ENCODE data around the gene LOXL1.

The LOXL1 gene

DNA sequence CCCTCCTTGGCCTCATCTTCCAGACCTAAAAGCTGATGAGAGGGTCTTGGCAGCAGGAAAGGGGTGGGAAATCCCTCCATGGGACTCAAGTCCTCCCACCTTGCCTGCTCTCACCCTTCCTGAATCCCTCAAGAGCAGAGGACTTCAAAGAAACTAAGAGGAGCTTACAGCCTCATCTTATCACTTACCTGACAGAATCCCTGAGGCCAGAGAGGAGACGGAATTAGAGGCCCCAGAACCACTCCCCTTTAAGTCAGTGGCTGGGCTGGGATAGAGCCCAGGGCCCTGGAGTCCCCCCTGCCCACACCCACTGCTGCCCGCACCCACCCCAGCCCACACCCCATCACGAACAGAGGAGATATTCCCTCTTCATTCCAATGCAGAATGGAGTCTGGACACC is 15.2 kb downstream of the LOXL1 start:
- no peak for DNase-seq

DNA sequence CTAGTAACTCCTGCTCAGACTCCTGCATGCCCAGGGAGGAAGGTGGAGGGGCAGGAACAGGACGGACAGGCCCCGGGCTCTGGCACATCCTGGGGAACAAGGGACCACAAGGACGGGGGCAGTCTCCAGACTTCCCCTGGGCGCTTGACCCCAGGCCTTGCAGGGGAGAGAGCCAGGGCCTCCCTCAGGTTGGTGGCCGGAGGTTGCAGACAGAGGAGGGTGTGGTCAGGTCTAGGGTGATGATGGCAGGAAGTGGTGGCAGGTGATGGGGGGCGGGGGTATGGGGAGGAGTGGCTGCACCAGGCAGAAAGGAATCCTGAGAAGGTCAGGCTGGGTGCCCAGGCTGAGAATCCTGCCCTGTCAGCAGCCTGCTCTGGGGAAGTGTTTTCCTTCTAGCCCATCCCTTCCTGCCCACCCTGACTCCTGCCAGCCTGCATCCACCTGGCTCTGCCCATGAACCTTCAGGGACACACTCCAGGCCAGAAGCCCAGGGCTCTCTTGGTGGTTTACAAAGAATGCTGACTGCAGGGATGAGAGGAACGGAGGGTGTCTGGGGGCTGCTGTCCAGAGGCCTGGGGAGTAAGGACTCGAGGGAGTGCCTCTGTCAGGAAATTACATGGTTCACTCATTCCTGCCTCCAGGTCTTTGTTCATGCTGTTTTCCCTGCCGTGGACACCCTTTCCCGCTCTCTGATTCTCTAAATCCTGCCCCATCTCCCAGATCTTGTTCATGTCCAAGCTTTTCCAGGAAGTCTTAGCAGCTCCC is 15.8 kb downstream of the LOXL1 start:
- DNase-seq: no peak

DNA sequence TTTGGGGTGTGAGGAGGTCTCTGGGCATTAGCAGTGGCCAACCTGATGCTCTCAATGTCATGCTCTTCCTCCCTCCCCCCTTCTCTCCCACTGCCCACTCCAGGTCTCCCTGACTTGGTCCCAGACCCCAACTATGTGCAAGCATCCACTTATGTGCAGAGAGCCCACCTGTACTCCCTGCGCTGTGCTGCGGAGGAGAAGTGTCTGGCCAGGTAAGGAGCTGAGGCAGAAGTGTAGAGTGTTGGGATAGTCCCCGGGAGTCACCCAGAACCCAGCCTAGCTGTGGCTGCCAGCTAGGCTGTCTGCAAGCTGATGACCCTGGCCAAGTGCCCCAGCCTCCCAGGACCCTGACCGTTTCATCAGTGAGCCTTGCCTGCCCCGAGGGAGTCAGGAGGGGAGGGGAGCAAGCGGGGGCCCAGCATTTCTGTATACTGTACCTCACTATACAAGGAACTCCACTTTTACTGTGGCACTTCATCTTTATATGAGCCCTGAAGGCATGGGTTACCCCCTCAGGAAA is 16.5 kb downstream of the LOXL1 start:
- no peak for DNase-seq

DNA sequence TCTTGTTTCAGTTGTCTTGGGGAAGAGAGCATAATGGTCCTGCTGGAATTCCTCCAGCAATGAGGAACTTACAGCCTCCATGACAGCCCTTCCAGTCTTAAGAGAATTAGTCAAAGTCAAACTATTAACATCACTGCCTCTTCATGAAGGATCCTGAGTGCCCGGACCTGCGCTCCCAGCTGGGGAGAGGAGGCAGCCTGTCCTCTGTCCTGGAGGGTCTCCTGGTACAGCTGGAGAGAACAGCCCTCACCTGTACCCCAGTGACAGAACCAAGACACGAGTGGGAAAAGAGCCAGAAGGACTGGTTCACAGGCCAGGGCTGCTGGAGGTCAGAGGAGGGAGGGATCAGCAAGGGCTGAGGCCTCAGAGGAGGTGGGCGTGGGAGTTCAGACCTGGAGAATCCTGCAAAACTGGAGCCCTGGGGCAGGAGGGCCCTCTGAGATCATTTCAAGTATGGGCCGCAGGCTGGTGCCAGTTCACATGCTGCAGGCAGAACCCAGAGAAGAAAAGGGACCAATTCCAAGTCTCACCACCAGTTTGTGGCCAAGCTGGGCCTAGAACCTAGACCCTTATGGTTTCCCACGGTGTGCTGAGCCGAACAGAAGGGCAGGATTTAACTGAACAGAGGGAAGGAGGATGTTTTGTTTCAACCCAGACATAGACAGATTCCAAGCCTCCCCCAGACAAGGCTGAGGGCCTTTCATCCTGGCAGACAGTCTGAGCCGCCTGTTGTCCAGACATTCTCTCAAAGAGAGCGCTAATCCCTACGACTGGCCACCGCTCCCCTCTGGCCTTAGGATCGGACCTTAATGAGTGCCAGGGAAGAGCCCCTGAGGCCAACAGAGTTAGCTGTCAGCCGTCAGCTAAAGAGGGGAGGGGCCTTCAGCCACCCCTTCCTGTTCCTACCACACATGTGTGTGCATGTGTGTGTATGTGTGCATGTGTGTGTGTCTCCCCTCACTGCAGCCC is 18.2 kb downstream of the LOXL1 start:
- no peak for DNase-seq

DNA sequence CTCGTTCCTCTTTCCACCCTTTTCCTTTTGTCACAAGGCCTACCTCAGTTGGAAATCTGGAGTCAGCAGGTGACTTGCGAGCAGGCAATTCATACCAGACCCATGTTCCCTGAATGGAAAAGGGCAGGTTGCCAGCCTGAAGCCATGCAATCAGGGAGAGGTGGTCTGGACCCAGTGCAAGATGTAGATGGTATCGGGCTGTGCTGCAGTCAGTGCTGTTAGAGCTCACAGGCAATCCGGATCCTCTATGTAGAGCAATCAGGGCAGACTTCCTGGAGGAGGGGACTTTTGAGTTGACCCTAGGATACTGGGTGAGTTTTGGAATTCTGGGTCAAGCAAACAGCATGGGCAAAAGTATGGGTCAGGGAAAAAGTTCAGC is 18.9 kb downstream of the LOXL1 start:
- DNase-seq: no peak

DNA sequence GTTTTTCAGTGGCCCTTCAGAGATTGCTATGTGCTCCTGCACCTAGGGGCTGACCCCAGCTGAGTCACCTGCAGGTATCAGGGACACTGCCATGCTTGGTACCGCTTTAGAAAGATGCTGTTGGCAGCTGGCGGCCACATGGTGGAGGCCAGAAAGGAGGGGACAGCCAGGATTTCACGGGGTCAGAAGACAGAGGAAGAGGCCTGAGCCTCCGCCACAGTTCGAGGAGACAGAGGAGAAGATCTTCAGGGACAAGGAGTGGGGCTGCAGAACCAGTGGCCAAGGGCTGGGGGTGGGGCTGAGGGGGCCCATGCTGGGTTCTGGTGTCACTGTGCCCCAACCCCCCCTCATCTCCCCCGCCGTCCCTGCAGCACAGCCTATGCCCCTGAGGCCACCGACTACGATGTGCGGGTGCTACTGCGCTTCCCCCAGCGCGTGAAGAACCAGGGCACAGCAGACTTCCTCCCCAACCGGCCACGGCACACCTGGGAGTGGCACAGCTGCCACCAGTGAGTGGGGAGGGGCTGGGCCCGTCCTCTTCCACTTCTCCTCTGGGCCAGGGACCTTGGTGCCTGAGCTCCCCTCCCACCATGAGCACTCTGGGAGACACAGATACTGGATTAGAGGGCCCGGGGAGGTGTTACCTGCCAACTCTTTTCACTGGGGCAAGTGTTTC is 19.9 kb downstream of the LOXL1 start:
- DNase-seq: no peak

DNA sequence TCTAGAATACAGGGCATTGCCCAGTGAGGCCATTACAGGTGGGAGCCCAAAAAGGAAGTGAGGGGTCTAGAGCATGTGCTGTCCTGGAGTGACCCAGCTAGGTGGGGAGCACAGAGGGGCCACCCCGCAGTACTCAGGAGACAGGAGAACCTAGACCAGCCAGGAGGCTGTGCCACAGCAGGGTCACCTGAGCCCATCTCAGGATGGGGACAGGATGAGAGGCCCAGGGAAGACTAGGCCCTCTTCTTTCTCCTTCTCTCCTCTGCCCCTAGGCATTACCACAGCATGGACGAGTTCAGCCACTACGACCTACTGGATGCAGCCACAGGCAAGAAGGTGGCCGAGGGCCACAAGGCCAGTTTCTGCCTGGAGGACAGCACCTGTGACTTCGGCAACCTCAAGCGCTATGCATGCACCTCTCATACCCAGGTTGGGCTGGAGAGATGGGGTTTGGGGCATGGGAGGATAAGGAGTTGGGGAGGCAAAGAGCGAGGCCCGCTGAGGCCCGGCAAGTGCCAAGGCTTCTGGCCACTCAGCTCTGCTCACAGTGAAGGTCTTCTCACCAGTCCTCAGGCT is 20.6 kb downstream of the LOXL1 start:
- DNase-seq: no peak

DNA sequence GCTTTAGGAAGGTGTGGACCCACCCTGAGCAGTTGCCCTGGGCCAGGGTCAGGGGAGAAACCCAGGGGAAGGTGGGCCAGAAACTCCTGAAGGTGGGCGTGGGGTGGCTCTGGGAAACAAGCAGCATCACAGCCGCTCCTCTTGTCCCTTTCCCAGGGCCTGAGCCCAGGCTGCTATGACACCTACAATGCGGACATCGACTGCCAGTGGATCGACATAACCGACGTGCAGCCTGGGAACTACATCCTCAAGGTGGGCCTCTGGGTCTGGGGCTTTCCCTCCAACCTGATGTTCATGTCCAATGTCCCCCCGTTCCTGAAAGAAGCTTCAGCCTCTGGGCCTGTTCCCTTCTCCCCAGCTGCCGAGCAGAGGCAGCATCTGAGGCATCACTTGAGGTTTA is 21.4 kb downstream of the LOXL1 start:
- no peak for DNase-seq

DNA sequence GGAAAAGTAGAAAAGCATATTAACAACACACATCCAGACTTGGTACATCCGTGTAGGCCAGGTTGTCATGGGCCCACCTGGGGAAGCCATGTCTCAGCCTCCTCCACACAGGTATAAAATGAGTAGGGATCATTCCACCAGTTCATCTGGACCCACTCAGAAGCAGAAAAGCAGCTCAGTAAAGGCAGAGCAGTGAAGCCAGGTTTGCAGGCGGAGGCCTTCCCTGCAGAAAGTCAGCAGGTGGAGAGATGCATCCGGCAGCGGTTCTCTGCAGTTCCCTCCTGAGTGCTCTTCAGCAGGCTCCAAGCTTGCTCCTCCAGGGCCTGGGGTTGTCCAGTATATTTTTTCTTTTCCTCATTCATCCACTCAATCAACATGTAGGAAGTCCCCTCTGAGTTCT is 22.1 kb downstream of the LOXL1 start:
- no peak for DNase-seq

DNA sequence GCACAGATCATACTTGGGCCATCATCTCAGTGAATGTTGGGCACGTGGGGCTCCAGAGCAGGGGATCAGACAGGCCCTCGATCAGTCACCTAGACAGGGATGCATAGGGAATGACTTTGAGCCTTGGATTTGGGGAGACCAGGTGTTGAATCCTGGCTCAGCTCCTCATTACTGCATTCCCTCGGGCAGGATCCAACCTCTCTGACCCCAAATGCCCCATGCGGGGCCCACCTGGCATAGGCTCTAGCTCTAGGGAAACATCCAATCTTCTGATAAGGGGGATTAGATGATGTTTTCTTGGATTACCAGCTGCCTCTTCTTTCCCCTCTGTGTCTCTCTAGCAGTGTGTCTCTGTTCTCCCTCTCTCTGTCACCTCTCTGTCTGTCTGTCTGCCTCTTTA is 22.7 kb downstream of the LOXL1 start:
- no peak for DNase-seq

DNA sequence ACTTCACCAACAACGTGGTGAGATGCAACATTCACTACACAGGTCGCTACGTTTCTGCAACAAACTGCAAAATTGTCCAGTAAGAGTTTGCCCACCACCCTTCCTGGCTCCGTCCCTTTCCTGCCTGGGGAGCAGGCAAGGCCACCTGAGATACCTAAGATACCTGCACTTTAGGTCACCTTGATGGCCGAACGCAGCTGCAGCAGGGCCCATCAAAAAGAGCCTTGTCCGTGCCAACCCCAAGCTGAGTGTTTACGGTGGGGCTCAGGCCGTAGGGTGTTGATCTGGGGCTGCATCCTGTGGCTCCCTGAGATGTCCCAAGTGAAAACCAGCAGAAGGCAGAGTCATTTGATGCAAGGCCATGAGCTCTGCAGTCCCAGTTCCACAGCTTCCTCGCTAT is 23.2 kb downstream of the LOXL1 start:
- DNase-seq: no peak

DNA sequence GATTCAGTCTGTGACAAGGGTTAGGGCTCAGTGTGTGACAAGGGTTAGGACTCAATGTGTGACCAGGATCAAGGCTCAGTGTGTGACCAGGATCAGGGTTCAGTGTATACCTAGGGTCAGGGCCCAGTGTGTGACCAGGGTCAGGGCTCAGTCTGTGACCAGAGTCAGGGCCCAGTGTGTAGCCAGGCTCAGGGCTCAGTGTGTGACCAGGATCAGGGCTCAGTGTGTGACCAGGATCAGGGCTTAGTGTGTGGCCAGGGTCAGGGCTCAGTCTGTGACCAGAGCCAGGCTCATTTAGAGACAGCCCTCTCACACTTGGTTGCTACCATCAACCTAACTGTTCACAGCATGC is 24.2 kb downstream of the LOXL1 start:
- DNase-seq: no peak

DNA sequence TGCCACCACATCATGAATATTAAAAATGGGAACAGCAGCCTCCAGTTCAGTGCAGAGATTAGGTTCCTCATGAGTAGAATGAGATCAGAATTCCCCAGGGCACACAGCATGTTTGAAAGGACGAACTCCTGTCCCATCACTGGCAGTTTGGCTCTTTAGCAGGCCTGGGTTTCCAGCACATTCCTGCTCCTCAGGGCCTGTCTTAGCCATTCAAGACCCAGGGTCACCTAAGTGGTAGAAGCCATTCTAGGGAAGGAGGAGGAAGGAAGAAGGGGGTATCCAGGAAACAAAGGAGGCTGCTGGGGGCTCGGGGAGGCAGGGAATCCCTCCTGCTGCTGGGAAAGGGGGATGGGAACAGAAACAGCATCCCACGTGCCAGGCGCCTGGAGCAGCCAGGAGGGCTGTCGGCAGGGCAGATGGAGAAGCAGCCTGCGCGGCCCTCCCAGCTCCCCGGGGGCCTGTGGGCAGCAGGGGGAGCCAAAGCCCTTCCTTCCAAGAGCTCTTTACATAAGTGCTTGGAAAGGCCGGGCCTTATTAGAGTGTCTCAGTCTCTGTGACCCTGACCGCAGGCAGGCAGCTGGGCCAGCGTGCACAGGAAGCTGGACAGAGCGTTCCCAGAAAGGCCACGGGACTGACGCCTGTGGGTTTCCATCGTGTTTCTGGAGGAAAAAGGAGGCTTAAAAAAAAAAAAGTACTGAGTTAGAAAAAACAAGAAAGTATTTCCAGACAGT is 24.7 kb downstream of the LOXL1 start:
- DNase-seq: peak; percentile 29

DNA sequence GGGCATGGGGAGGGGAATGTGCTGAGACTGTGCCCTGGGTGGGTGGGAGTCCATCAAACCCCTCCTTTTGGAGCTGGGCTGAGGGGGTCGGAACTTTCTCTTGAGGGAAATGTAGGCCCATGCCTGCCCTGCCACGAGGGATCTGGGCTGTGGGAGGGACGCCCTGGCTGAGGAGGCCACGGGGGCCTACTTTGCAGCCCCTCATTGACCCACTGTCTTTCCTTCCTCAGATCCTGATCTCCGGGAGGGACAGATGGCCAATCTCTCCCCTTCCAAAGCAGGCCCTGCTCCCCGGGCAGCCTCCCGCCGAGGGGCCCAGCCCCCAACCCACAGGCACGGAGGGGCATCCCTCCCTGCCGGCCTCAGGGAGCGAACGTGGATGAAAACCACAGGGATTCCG is 25.3 kb downstream of the LOXL1 start:
- DNase-seq: no peak

DNA sequence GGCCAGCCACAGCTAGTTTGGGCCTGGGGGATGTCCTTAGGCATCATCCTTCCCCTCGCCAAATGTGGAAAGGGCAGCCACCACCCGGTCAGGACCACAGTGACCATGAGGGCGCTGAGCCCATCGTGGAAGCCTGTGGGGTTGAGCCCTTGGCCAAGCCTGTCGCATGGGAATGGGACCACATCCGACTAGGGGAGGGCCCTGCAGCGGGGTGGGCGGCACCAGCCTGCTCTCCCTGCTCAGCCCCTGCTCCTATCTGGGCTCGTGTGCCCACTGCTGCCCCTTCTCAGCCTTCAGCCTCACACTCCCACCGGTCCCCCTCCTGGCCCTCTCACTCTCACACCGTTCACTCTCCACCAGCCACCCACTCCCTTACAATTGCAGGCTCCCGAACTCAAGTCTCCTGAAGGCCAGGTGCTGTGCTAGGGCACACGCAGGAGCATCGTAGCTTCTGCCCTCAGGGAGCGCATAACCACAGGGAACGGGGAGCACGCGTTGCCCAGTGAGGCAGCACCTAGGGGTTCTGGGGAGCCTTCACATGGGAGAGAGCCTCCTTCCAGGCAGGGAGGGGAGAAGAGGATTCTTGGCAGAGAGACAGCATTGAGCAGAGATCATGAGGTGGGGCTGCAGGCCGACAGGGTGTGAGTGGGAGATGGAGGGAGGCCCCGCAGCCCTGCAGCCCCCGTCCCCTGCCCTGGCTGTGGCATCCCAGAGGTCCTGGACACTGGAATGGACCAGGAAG is 26.1 kb downstream of the LOXL1 start:
- no peak for DNase-seq

DNA sequence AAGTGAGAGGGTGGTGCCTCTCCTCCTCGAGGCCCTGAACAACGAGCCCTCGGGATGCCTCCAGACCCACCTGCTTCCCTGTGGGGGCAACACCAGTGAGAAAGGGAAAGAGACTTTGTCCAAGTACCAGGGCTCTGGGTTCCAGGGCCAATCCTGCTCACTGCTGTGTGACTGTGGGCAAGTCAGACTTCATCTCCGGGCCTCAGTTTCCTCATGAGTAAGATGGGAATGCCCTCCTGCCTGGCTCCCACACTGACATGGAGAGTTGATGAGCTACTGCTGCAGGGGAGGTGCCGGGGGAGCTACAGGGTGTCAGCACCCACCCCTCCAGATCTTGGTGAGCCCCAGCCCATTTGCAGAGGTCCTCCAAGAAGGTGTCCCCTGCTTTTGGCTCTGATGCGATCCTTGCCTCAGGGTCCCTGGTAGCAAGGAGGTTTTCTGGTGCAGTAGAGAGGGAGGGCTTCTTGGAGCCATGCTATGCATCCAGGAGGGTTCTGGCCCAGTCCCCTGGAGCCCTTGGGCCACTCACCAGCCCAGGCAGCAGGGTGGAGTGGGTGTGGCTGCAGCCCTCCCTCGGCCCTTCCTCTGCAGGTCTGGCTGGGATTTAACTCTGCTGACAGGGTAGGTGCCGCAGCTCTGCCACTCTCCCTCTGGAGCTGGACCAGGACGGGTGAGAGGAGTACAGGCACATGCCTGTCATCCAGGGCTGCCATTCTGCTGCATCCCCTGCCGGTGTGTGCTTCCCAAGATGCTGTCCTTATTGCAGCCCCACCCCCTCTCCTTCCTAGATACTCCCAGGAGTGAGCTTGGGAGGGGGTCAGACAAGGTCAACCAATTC is 26.9 kb downstream of the LOXL1 start:
- DNase-seq: no peak

DNA sequence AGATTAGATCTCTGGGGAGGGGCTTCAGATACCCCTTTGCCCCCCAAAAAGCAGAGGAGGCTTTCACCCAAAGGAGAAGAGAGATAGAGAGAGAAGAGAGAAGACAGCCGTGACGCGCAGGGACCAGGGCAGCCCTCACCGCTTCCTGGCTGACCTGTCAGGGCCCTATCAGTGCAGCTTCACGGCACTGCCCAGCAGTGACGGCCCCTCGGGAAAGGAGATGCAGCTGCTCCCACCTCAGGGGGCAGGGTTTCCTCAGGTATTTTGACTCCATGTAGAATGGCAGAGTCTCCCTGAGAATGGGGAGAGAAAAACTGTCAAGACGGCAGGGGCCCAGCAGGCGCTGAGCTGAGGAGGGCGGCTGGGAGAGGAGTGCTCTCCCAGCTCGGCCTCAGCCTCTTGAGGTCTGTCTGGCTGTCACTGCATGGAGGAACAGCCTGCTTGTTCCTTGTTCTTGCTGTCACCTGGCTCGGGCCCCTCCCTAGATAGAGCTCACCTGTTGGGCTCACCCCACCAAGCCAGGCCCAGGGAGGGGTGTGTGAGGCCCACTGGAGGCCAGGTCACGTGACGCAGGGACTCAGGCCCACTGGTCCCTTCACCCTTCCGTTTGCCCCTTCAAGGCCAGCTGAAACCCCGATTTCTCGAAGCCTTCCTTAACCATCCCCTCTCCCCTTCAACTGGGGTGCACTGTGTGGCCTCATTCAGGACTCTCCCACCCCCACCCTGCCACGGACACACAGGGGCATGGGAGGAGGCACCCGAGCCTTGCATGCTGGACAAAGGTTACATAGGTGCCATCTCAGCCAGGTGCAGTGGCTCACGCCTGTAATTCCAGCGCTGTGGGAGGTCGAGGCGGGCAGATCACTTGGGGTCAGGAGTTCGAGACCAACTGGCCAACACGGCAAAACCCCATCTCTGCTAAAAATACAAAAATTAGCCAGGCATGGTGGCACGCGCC is 28.2 kb downstream of the LOXL1 start:
- no peak for DNase-seq

DNA sequence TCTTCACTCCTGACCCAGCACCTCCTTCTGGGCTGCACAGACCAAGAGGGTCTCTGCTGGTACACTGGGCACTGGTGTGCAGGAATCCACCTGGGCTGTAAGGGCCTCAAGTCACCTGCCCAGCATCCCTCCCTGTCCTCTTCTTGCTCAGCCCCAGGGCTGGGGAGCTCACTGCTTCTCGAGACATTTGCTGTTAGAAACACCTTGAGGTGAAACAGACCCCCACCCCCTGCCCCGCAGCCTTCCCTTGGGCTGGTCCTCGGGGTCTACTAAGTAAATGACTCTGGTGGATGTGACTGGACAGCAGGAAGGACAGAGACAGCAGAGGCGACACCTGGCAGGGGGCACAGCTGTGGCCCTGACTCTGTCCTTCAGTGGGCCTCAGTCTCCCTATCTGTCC is 29.1 kb downstream of the LOXL1 start:
- DNase-seq: no peak
